ENCODE measurements around the gene SPAG6. TPM values are rescaled to one million over a fixed set of nuclear protein-coding genes. Genes with fewer than 3 reads are reported as not detected.

Gene SPAG6
- total RNA-seq, 1 experiment from 2014 or later, result not detected

- Histone ChIP-seq H3K27ac (no peak overlapping the region), H3K9me2 (ENCODE audit: insufficient read depth) (no peaks in the 10 kb centered on the region), H3K27me3 (ENCODE audit: insufficient read depth, low read depth) (no peaks in the 10 kb centered on the region), H3K9me3 (ENCODE audit: insufficient read depth, low read depth) (no peaks in the 10 kb centered on the region), H3K4me1 (replicated peaks; ENCODE audit: insufficient read depth) (no peaks in the 10 kb centered on the region), H2AFZ (no peak overlapping the region), H3K4me3 (no peak overlapping the region), H3K79me2 (ENCODE audit: low read depth) (no peaks in the 10 kb centered on the region), H4K20me1 (ENCODE audit: insufficient read depth) (no peaks in the 10 kb centered on the region), H3F3A (ENCODE audit: insufficient read depth, low read depth) (no peaks in the 10 kb centered on the region), H3K36me3 (ENCODE audit: low read depth) (no peaks in the 10 kb centered on the region), H3K4me2 (no peak overlapping the region)
- ChIA-PET POLR2A (ENCODE audit: unreplicated experiment) (no interaction called here), CTCF (no interaction called here)
- DNase-seq, result no peak
- no peak for TF ChIP-seq EZH2 (IDR thresholded peaks at IDR 0.05; ENCODE audit: low read depth)
- TF ChIP-seq, protein P1, sequence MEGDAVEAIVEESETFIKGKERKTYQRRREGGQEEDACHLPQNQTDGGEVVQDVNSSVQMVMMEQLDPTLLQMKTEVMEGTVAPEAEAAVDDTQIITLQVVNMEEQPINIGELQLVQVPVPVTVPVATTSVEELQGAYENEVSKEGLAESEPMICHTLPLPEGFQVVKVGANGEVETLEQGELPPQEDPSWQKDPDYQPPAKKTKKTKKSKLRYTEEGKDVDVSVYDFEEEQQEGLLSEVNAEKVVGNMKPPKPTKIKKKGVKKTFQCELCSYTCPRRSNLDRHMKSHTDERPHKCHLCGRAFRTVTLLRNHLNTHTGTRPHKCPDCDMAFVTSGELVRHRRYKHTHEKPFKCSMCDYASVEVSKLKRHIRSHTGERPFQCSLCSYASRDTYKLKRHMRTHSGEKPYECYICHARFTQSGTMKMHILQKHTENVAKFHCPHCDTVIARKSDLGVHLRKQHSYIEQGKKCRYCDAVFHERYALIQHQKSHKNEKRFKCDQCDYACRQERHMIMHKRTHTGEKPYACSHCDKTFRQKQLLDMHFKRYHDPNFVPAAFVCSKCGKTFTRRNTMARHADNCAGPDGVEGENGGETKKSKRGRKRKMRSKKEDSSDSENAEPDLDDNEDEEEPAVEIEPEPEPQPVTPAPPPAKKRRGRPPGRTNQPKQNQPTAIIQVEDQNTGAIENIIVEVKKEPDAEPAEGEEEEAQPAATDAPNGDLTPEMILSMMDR (conservative IDR thresholded peaks at IDR 0.05), result no peak
- intact Hi-C loops (cut with micrococcal nuclease; ENCODE audit: unreplicated experiment), result no loop called here
- BruUV-seq (replicated peaks), result no TSS peak
Measured at GRCh38 chr10:22368402-22368801, 23.1 kb downstream of the SPAG6 start.

DNA sequence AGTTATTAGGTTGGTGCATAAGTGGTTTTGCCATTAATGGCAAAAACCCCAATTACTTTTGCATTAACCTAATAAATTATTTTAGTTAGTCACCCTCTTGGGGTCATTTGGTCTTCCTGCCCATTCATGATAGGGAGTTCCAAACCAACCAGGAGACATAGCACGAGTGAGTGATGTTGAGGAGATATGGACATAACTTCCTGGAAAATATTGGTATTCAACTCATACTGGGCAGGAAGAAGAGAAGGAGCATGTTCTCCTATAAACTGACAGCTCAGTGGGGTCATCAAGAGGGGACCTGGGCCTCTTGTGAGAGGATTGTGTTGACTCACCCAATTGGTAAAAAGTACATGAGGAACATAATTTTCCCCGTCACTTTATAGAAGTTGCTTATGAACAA is 23.7 kb downstream of the SPAG6 start:
- H3K27me3 ChIP-seq (ENCODE audit: insufficient read depth, low read depth), result no peaks in the 10 kb centered on the region
- no peaks in the 10 kb centered on the region for H3K79me2 ChIP-seq (ENCODE audit: low read depth)
- no peak overlapping the region for H3K4me2 ChIP-seq
- no peaks in the 10 kb centered on the region for H3K9me2 ChIP-seq (ENCODE audit: insufficient read depth)
- no TSS peak for BruUV-seq (replicated peaks)
- DNase-seq, result no peak
- TF ChIP-seq EZH2 (IDR thresholded peaks at IDR 0.05; ENCODE audit: low read depth), result no peak
- TF ChIP-seq, protein P1 (conservative IDR thresholded peaks at IDR 0.05), result no peak
- intact Hi-C loops (cut with micrococcal nuclease; ENCODE audit: unreplicated experiment), result no loop called here
- H3K36me3 ChIP-seq (ENCODE audit: low read depth), result no peaks in the 10 kb centered on the region
- no peak overlapping the region for H3K4me3 ChIP-seq
- CTCF ChIA-PET, result no interaction called here
- POLR2A ChIA-PET (ENCODE audit: unreplicated experiment), result no interaction called here
- H4K20me1 ChIP-seq (ENCODE audit: insufficient read depth), result no peaks in the 10 kb centered on the region
- H2AFZ ChIP-seq, result no peak overlapping the region
- no peak overlapping the region for H3K27ac ChIP-seq
- no peaks in the 10 kb centered on the region for H3K4me1 ChIP-seq (replicated peaks; ENCODE audit: insufficient read depth)
- H3K9me3 ChIP-seq (ENCODE audit: insufficient read depth, low read depth), result no peaks in the 10 kb centered on the region
- no peaks in the 10 kb centered on the region for H3F3A ChIP-seq (ENCODE audit: insufficient read depth, low read depth)

- H3K79me2 ChIP-seq (ENCODE audit: low read depth), result no peaks in the 10 kb centered on the region
- H3K4me1 ChIP-seq (replicated peaks; ENCODE audit: insufficient read depth), result no peaks in the 10 kb centered on the region
- BruUV-seq (replicated peaks), result no TSS peak
- no peaks in the 10 kb centered on the region for H3K9me3 ChIP-seq (ENCODE audit: insufficient read depth, low read depth)
- CTCF ChIA-PET, result no interaction called here
- no peaks in the 10 kb centered on the region for H3K36me3 ChIP-seq (ENCODE audit: low read depth)
- POLR2A ChIA-PET (ENCODE audit: unreplicated experiment), result no interaction called here
- no peaks in the 10 kb centered on the region for H3F3A ChIP-seq (ENCODE audit: insufficient read depth, low read depth)
- no peak overlapping the region for H3K4me3 ChIP-seq
- intact Hi-C loops (cut with micrococcal nuclease; ENCODE audit: unreplicated experiment), result no loop called here
- no peaks in the 10 kb centered on the region for H3K27me3 ChIP-seq (ENCODE audit: insufficient read depth, low read depth)
- H3K4me2 ChIP-seq, result no peak overlapping the region
- DNase-seq, result peak in 1 of 2 experiments; percentile 49
- no peaks in the 10 kb centered on the region for H4K20me1 ChIP-seq (ENCODE audit: insufficient read depth)
- no peak overlapping the region for H2AFZ ChIP-seq
- TF ChIP-seq, protein P1 (conservative IDR thresholded peaks at IDR 0.05), result no peak
- no peak for TF ChIP-seq EZH2 (IDR thresholded peaks at IDR 0.05; ENCODE audit: low read depth)
- H3K9me2 ChIP-seq (ENCODE audit: insufficient read depth), result no peaks in the 10 kb centered on the region
- H3K27ac ChIP-seq, result no peak overlapping the region
Measured at GRCh38 chr10:22369434-22370072, 24.3 kb downstream of the SPAG6 start.
